Vagina (tissue), 2 donors: ENCODE data around the gene LHX5.

Source experiments
- POLR2A ChIP-seq, 2 donors: fragments of 450-650 bp; IDR thresholded peaks; one replicate each; pipeline ENCODE4 v1.6.1; 2017; ENCODE audit warnings: antibody characterized with exemption in 2 of 2, mild to moderate bottlenecking in 2 of 2, moderate library complexity in 2 of 2
- TF ChIP-seq, protein P1 (sequence below), 3 experiments: fragments of 450-650 bp in 2 of 3; fragments of 200-600 bp in 1 of 3; sonication (generic) in 1 of 3; IDR thresholded peaks; one replicate each; pipeline ENCODE4 v1.5.1; 2017 to 2019; ENCODE audit warnings: antibody characterized with exemption in 3 of 3, mild to moderate bottlenecking in 2 of 3, moderate library complexity in 2 of 3

DNA sequence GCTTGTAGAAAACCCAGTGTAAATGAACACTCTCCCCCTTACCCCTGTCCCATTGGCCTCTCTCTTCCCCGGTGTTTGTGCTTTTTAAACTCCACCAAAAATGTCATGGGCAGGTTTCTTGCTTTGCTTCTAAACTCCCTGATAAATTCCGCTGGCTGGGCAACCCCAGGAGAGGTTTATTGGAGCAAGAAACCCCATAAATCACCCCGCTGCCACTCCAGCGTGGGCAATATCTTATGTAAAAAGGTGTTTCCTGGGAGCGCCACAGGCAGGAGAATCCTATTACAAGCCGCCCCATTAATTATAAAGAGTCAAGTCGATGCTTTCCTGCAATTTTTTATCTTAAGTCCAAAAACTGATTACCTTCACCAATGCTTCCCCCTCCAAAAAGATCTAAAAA, 22.8 kb downstream of the LHX5 start:
- no peak for TF ChIP-seq POLR2A (IDR thresholded peaks at IDR 0.05)
- TF ChIP-seq, protein P1, sequence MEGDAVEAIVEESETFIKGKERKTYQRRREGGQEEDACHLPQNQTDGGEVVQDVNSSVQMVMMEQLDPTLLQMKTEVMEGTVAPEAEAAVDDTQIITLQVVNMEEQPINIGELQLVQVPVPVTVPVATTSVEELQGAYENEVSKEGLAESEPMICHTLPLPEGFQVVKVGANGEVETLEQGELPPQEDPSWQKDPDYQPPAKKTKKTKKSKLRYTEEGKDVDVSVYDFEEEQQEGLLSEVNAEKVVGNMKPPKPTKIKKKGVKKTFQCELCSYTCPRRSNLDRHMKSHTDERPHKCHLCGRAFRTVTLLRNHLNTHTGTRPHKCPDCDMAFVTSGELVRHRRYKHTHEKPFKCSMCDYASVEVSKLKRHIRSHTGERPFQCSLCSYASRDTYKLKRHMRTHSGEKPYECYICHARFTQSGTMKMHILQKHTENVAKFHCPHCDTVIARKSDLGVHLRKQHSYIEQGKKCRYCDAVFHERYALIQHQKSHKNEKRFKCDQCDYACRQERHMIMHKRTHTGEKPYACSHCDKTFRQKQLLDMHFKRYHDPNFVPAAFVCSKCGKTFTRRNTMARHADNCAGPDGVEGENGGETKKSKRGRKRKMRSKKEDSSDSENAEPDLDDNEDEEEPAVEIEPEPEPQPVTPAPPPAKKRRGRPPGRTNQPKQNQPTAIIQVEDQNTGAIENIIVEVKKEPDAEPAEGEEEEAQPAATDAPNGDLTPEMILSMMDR (IDR thresholded peaks at IDR 0.05) = no peak
